Large intestine (tissue), 12 donors: ENCODE results near the gene BRD8. TPM values are rescaled to one million over a fixed set of nuclear protein-coding genes. Genes with fewer than 3 reads are reported as not detected.

ENCODE experiments used
- DNase-seq, 2 donors: peaks; one replicate each; pipeline versions ENCODE4 v3.0.0 to v3.0.0-alpha.2; 2013
- H3K27ac ChIP-seq: one replicate; pipeline ENCODE4 v1.5.1; 2013; ENCODE audit warnings: low read length
- H3K27me3 ChIP-seq: 2 replicates; pipeline ENCODE4 v1.6.1; 2013; ENCODE audit warnings: low read length; ENCODE audit not compliant: control insufficient read depth, insufficient read depth
- H3K36me3 ChIP-seq: 2 replicates; pipeline ENCODE4 v1.6.1; 2013; ENCODE audit warnings: low read length; ENCODE audit not compliant: control insufficient read depth, insufficient read depth
- H3K4me1 ChIP-seq: one replicate; pipeline ENCODE4 v1.6.1; 2013; ENCODE audit warnings: low read length; ENCODE audit not compliant: control insufficient read depth, insufficient read depth
- H3K4me3 ChIP-seq: one replicate; pipeline ENCODE4 v1.5.1; 2013; ENCODE audit warnings: low read length
- H3K9me3 ChIP-seq: one replicate; pipeline ENCODE4 v1.6.1; 2013; ENCODE audit warnings: mild to moderate bottlenecking, low read depth, low read length, moderate library complexity; ENCODE audit not compliant: control insufficient read depth
- WGBS: methylation state at CpG from one replicate; pipeline ENCODE4 v1.1.5; 2013; ENCODE audit warnings: low lambda C conversion rate; ENCODE audit not compliant: insufficient coverage; 5-methylcytosine and 5-hydroxymethylcytosine counted together
- long read RNA-seq, 11 donors: transcript quantifications; one replicate each; lab custom pipeline, GENCODE V29; 2026
- polyA plus RNA-seq: library from polyadenylated mRNA; unstranded; fragments of 120-200 nt; gene quantifications from one replicate; pipeline ENCODE4 v1.2.1, GENCODE V29; 2013

The BRD8 gene, protein sequence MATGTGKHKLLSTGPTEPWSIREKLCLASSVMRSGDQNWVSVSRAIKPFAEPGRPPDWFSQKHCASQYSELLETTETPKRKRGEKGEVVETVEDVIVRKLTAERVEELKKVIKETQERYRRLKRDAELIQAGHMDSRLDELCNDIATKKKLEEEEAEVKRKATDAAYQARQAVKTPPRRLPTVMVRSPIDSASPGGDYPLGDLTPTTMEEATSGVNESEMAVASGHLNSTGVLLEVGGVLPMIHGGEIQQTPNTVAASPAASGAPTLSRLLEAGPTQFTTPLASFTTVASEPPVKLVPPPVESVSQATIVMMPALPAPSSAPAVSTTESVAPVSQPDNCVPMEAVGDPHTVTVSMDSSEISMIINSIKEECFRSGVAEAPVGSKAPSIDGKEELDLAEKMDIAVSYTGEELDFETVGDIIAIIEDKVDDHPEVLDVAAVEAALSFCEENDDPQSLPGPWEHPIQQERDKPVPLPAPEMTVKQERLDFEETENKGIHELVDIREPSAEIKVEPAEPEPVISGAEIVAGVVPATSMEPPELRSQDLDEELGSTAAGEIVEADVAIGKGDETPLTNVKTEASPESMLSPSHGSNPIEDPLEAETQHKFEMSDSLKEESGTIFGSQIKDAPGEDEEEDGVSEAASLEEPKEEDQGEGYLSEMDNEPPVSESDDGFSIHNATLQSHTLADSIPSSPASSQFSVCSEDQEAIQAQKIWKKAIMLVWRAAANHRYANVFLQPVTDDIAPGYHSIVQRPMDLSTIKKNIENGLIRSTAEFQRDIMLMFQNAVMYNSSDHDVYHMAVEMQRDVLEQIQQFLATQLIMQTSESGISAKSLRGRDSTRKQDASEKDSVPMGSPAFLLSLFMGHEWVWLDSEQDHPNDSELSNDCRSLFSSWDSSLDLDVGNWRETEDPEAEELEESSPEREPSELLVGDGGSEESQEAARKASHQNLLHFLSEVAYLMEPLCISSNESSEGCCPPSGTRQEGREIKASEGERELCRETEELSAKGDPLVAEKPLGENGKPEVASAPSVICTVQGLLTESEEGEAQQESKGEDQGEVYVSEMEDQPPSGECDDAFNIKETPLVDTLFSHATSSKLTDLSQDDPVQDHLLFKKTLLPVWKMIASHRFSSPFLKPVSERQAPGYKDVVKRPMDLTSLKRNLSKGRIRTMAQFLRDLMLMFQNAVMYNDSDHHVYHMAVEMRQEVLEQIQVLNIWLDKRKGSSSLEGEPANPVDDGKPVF
- 88.3 TPM for polyA plus RNA-seq
- long read RNA-seq, donor 1, transcript BRD8-226 (6 exons, 557 nt), result major isoform, 5 of 41 reads
- long read RNA-seq, donor 1, partial matches to known transcripts, result 36 of 41 reads
- long read RNA-seq, donor 1, other reads (novel, unspliced or antisense), result 0 of 41 reads
- long read RNA-seq, donor 2, transcript BRD8-226 (6 exons, 557 nt), result major isoform, 6 of 18 reads
- long read RNA-seq, donor 2, partial matches to known transcripts, result 9 of 18 reads
- long read RNA-seq, donor 2, other reads (novel, unspliced or antisense), result 0 of 18 reads
- long read RNA-seq, donor 3, partial matches to known transcripts, result 30 of 39 reads
- long read RNA-seq, donor 3, other reads (novel, unspliced or antisense), result 0 of 39 reads
- long read RNA-seq, donor 4, result 0 reads
- long read RNA-seq, donor 5, partial matches to known transcripts, result 0 of 3 reads
- long read RNA-seq, donor 5, other reads (novel, unspliced or antisense), result 0 of 3 reads
- long read RNA-seq, donor 6, partial matches to known transcripts, result 0 of 8 reads
- long read RNA-seq, donor 6, other reads (novel, unspliced or antisense), result 0 of 8 reads
- long read RNA-seq, donor 7, transcript BRD8-226 (6 exons, 557 nt), result major isoform, 7 of 15 reads
- long read RNA-seq, donor 7, partial matches to known transcripts, result 6 of 15 reads
- long read RNA-seq, donor 7, other reads (novel, unspliced or antisense), result 0 of 15 reads
- long read RNA-seq, donor 8, transcript BRD8-226 (6 exons, 557 nt), result major isoform, 17 of 31 reads
- long read RNA-seq, donor 8, partial matches to known transcripts, result 11 of 31 reads
- long read RNA-seq, donor 8, other reads (novel, unspliced or antisense), result 0 of 31 reads
- long read RNA-seq, donor 9, transcript BRD8-226 (6 exons, 557 nt), result major isoform, 7 of 14 reads
- long read RNA-seq, donor 9, partial matches to known transcripts, result 7 of 14 reads
- long read RNA-seq, donor 9, other reads (novel, unspliced or antisense), result 0 of 14 reads
- long read RNA-seq, donor 10, transcript BRD8-226 (6 exons, 557 nt), result major isoform, 10 of 21 reads
- long read RNA-seq, donor 10, partial matches to known transcripts, result 10 of 21 reads
- long read RNA-seq, donor 10, other reads (novel, unspliced or antisense), result 0 of 21 reads
- long read RNA-seq, donor 11, transcript BRD8-226 (6 exons, 557 nt), result major isoform, 5 of 21 reads
- long read RNA-seq, donor 11, partial matches to known transcripts, result 11 of 21 reads
- long read RNA-seq, donor 11, other reads (novel, unspliced or antisense), result 0 of 21 reads

DNA sequence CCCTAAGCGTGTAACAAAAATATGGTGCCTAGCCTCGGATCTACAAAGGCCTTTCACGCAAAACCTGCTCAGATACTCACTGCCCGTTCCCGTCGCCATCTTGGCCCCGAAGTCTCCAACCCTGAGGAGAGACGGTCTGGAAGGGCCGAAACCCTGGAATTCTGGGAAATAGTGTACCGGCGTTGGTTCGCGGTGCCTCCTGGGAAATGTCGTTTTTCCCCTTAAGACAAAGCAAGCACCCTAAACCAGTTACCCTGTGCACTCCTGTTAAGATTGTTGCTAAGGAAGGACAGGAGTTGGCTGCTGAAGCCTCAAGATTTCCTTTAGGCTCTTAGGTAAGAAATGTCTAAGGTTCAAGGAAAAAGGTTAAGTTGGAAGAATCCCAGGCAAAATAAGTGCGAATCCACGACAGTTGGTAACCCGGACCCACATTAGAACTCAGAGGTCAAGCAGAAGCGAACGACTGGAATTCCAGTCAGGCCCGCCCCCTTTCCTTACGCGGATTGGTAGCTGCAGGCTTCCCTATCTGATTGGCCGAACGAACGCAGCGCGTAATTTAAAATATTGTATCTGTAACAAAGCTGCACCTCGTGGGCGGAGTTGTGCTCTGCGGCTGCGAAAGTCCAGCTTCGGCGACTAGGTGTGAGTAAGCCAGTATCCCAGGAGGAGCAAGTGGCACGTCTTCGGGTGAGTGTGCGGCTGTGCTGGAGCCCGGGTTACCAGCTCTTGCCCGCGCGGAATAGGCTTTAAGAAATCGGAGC, at the start of gene BRD8, which contains the start of gene KIF20A:
TSS of gene BRD8 (minus strand) at position 115 of the 761 bp plus-strand sequence. CDS start at position 99, 16 bp downstream.
TSS of gene KIF20A (plus strand) at position 597 of the 761 bp plus-strand sequence. CDS start 569 bp downstream, outside the sequence.
- peak within 1 kb of the TSS; percentile 90 for H3K27ac ChIP-seq
- peaks cover 43% of the 10 kb centered on the region for H3K36me3 ChIP-seq
- 0% methylated on average over 1 of the region's 41 CpGs for WGBS
- H3K4me3 ChIP-seq, result peak within 1 kb of the TSS; percentile 88
- no peaks in the 10 kb centered on the region for H3K27me3 ChIP-seq
- DNase-seq, result peak; percentile 96 to 98
- H3K4me1 ChIP-seq, result peaks cover 10% of the 10 kb centered on the region
- H3K9me3 ChIP-seq, result no peaks in the 10 kb centered on the region

DNA sequence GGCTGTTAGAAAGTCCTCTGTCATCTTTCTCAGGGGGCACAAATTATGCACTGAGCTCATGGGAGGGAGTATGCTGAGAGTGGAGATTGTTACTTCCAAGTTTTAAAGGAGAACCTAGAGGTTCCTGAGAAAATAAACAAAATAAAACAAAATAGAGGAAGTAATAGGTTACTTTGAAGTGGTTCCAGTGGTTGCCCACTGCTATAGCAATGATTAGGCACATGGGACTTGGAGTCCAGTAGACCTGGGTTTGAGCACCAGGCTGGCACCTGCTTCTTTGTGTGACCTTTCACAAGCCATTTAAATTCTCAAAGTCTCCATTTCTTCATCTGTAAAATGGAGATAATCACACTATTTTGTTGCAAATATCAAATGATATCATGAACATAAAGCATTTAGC, 48.5 kb upstream of the BRD8 start:
- no peak for DNase-seq
- no peaks in the 10 kb centered on the region for H3K4me1 ChIP-seq
- no peaks in the 10 kb centered on the region for H3K9me3 ChIP-seq
- H3K27ac ChIP-seq, result no peak overlapping the region
- H3K27me3 ChIP-seq, result no peaks in the 10 kb centered on the region
- no peak overlapping the region for H3K4me3 ChIP-seq
- H3K36me3 ChIP-seq, result no peaks in the 10 kb centered on the region

DNA sequence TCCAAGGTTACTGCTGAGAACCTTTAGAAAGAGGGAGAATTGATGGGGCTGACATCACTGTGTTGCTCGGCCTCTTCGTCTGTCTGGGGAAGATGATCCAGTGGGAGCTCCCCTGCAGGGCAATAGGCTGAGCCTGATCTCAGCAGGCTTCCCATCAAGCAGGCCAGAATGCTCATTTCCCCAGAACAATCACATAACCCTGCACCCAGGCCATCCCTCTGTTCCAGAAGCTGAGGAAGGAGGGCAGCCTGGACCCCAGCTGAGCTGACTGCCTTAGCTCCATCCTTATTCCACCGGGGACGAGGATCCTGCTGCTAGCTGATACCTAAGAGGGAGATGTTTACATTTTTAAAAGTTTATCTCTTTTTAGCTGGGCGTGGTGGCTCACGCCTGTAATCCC, 46.3 kb upstream of the BRD8 start:
- WGBS, result no CpG with 5 or more reads among the region's 6 CpGs
- no peaks in the 10 kb centered on the region for H3K4me1 ChIP-seq
- no peaks in the 10 kb centered on the region for H3K36me3 ChIP-seq
- H3K4me3 ChIP-seq, result no peak overlapping the region
- H3K27ac ChIP-seq, result no peak overlapping the region
- H3K27me3 ChIP-seq, result no peaks in the 10 kb centered on the region
- no peak for DNase-seq
- H3K9me3 ChIP-seq, result no peaks in the 10 kb centered on the region

DNA sequence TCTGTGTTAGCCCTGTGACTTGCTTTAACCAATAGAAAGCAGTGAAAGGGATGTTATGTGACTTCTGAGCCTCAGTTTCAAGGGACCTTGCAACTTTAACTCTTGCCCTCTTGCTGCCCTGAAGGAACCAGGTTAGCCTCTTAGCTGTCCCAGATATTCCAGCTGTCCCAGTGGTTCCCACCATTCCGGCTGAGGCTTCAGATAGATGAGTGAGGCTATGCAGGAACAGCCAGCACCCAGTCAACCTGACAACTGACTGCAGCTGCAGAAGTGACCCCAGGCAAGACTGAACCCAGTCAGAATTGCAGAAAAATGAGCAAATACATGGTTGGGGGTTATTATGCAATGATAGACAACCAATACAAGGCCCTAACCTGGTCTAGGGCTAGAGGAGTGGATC, 45.1 kb upstream of the BRD8 start:
- Histone ChIP-seq H3K27me3 (no peaks in the 10 kb centered on the region), H3K36me3 (no peaks in the 10 kb centered on the region), H3K4me1 (no peaks in the 10 kb centered on the region), H3K4me3 (no peak overlapping the region), H3K9me3 (no peaks in the 10 kb centered on the region), H3K27ac (no peak overlapping the region)
- no CpG with 5 or more reads among the region's 1 CpG for WGBS
- no peak for DNase-seq

DNA sequence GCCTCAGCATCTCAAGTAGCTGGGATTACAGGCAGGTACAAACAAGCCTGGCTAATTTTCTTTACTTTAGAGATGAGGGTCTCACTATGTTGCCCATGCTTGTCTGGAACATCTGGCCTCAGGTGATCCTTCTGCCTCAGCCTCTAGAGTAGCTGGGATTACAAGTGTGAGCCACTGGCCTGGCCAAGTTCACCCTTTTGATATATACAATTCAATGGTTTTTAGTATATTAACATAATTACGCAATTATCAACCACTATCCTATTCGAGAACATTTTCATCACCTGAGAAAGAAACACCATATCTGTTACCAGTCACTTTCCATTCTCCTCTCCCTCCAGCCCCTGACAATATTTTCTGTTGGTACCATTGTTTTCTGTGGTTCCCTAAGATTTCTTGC, 38.4 kb upstream of the BRD8 start:
- WGBS, result 94% methylated on average over 2 of the region's 2 CpGs
- Histone ChIP-seq H3K4me1 (no peaks in the 10 kb centered on the region), H3K27me3 (no peaks in the 10 kb centered on the region)

DNA sequence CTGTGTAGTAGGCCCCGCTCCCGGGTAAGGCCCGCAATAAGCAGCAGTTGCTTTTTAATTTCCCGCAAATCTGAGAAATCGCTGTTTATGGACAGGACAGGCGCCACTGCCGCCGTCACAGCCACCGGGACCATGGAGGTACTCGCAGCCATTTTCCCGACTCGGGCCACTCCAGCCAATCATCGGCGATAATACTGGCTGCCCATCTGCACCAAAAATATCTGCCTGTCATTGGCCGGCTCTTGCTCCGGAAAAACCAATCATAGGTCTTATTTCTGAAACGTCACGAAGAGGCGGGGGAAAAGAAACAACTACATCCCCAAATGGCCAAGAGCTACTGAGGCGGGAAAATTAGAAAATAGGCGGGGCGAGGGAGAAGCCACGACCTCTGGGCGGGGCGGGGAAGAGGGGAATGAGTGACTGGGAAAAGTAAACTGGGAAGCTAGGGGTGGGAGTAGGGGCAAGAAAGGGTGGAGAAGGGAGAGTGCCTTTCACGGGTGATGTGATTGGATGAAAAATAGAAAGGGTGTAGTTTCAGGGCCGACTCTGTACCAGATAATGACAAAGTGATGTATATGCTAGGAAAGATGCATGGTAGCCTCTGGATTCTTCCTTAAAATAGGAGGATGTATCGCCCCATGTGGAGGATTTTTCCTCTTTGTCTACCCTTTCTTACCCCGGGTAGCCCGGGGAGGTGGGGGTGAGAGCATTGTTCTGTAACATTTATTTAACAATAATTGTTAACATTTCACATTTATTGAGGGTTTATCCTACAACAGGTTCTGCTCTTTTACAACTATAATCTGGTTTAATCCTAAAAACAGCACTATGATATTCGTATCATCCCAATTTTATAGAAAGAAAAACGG, 35.0 kb upstream of the BRD8 start, which contains the start of gene CDC23:
TSS of gene CDC23 (minus strand) at position 163 of the 869 bp plus-strand sequence. CDS start at position 152, 11 bp downstream.
- Histone ChIP-seq H3K4me3 (peak within 1 kb of the TSS; percentile 97), H3K9me3 (no peaks in the 10 kb centered on the region), H3K27ac (peak within 1 kb of the TSS; percentile 62), H3K27me3 (no peaks in the 10 kb centered on the region), H3K36me3 (peaks cover 8% of the 10 kb centered on the region), H3K4me1 (no peaks in the 10 kb centered on the region)
- 0% methylated on average over 3 of the region's 32 CpGs for WGBS
- DNase-seq, result peak; percentile 97 to 99

More for the DNA sequence above, 38.4 kb upstream of the BRD8 start:
- DNase-seq, result no peak
- H3K4me3 ChIP-seq, result no peak overlapping the region
- no peak overlapping the region for H3K27ac ChIP-seq
- no peaks in the 10 kb centered on the region for H3K36me3 ChIP-seq
- no peaks in the 10 kb centered on the region for H3K9me3 ChIP-seq

DNA sequence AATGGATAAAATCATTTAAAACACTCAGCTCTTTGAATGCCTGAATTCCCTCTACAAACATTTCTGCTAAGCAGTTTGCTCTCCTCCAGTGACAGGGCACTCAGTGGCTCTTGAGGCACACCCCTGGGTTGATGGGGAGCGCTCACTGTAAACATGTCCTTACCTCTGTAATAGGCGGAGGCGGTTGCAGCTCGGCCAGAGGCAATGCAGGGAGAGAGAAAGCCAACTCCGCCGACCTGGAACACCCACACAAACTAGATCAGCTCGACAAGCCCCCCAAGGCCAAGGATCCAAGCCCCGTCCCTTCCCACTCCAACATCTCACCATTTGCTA, 34.4 kb upstream of the BRD8 start:
- DNase-seq, result no peak
- no peaks in the 10 kb centered on the region for H3K4me1 ChIP-seq
- H3K27me3 ChIP-seq, result no peaks in the 10 kb centered on the region
- peak overlapping the region; percentile 97 for H3K4me3 ChIP-seq
- no peaks in the 10 kb centered on the region for H3K9me3 ChIP-seq
- peaks cover 8% of the 10 kb centered on the region for H3K36me3 ChIP-seq
- H3K27ac ChIP-seq, result peak overlapping the region; percentile 62
- WGBS, result no CpG with 5 or more reads among the region's 8 CpGs
